ENCODE measurements around the gene OTOP3. TPM values are rescaled to one million over a fixed set of nuclear protein-coding genes. Genes with fewer than 3 reads are reported as not detected.
"Not testable (repeated sequence)": the region's sequence is repeated elsewhere in the genome, so short reads cannot be mapped to it uniquely, and the experiment has no call there.

The OTOP3 gene
- total RNA-seq, 1 donor from 2014 or later = not detected

DNA sequence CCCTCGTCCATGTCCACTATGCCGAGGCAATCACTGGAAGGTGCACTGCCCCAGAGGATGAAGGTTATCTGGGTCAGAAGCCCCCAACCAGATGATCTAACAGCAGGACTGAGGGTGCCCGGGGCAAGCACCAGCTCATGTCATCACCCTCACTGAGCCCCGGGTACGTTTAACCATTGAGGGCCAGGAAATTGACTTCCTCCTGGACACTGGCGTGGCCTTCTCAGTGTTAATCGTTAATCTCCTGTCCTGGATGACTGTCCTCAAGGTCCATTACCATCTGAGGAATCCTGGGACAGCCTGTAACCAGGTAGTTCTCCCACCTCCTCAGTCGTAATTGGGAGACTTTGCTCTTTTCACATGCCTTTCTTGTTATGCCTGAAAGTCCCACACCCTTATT, 24.3 kb upstream of the OTOP3 start:
- DNase-seq; intact Hi-C loops (cut with DNase I): not testable (repeated sequence)

GRCh38 chr17:74916136-74916850, 19.4 kb upstream of the OTOP3 start:
- intact Hi-C loops (cut with DNase I) = no loop called here
- ATAC-seq (ENCODE audit: poor library complexity) (no peak), DNase-seq (no peak)

More for the DNA sequence above, 24.3 kb upstream of the OTOP3 start:
- not testable (repeated sequence) for ATAC-seq (ENCODE audit: poor library complexity)

DNA sequence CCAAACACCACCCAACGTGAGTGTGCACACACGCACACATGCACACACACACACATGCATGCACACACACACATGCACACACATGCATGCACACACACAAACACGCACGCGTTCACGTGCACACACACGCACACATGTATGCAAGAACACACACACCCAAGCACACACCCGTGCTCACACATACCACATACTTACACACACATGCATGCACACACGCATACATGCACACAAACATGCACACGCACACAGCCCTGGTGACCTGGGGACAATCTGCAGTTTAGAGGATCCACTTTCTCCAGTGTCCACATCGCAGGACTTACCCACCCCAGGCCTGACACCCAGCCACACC, 18.9 kb upstream of the OTOP3 start:
- no peak for ATAC-seq (ENCODE audit: poor library complexity)
- intact Hi-C loops (cut with DNase I) = no loop called here
- DNase-seq = no peak

- ATAC-seq (ENCODE audit: poor library complexity) (no peak), DNase-seq (no peak)
- intact Hi-C loops (cut with DNase I) = no loop called here
These were observed 18.3 kb upstream of the OTOP3 start for GRCh38 chr17:74917430-74917829.

DNA sequence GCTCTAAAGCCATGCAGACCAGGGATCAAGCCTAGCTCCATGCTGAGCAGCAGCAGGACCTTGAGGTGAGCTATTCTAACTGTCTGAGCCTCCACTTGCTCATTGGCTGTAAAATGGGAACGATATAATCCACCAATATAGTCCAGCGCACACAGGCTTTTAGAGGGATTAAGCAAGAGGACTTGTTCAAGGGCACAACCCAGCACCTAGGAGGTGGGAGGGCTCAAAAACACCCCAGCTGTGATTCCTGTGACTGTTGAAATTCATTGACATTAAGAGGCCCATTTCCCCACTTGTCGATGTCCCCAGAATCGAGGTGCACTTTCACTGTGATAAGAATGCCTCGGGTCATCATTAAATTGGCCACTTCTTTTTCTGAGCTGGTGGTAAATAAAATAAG, 16.8 kb upstream of the OTOP3 start:
- intact Hi-C loops (cut with DNase I) = no loop called here
- DNase-seq = peak; percentile 8
- no peak for ATAC-seq (ENCODE audit: poor library complexity)

GRCh38 chr17:74919440-74920305, 16.0 kb upstream of the OTOP3 start:
- ATAC-seq (ENCODE audit: poor library complexity) = no peak
- intact Hi-C loops (cut with DNase I) = no loop called here

DNA sequence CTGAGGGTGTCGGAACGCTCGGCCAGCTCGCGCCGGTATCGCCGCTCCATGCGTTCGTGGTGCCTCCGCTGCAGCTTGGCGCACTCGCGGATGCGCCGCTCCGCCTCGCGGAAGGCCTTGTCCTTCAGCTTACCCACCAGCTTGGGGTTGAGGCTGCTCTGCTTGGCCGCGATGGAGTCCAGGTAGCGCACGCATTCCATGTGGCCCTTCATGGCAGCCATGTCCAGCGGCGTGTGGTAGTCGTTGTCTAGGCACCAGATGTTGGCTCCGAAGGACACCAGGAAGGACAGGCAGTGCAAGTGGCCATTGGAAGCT, 15.4 kb upstream of the OTOP3 start:
- DNase-seq = no peak
- no peak for ATAC-seq (ENCODE audit: poor library complexity)
- intact Hi-C loops (cut with DNase I) = no loop called here

More at GRCh38 chr17:74919440-74920305, 16.0 kb upstream of the OTOP3 start:
- peak; percentile 58 for DNase-seq

DNA sequence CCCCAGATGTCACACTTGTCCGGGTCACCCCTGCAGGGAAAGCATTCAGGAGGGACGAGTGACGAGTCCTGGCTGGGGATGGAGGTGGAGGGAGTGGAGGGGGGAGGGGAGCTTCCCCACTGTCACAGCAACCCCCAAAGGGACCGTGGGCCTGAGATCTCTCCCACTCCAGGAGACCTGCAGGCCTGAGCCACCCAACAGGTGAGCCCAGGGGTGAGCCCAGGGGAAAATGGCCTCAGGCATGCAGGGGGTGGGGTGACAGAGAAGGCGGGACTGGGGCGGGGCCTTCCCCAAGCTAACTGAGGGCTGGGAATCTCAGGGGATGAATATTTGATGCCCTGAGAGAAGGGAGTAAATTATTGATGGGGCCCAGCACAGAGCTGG, 15.1 kb upstream of the OTOP3 start:
- ATAC-seq (ENCODE audit: poor library complexity) = no peak

GRCh38 chr17:74921026-74921681, 14.5 kb upstream of the OTOP3 start:
- intact Hi-C loops (cut with DNase I) = no loop called here
- ATAC-seq (ENCODE audit: poor library complexity) = no peak
- no peak for DNase-seq

More for the DNA sequence above, 15.1 kb upstream of the OTOP3 start:
- DNase-seq = no peak
- intact Hi-C loops (cut with DNase I) = no loop called here

- no peak for DNase-seq
- intact Hi-C loops (cut with DNase I) = no loop called here
- ATAC-seq (ENCODE audit: poor library complexity) = no peak
These were observed 13.9 kb upstream of the OTOP3 start for GRCh38 chr17:74921769-74922168.

- no peak for ATAC-seq (ENCODE audit: poor library complexity)
- intact Hi-C loops (cut with DNase I) = no loop called here
- no peak for DNase-seq
These were observed 13.5 kb upstream of the OTOP3 start for GRCh38 chr17:74922172-74922571.

GRCh38 chr17:74922694-74923537, 12.8 kb upstream of the OTOP3 start, which contains the start of gene USH1G:
Gene USH1G, minus strand, starts transcription at chr17:74923255. Its CDS starts 182 bp downstream, at chr17:74923073.
- ATAC-seq (ENCODE audit: poor library complexity) (peak; percentile 7), DNase-seq (no peak)
- intact Hi-C loops (cut with DNase I) = no loop called here

DNA sequence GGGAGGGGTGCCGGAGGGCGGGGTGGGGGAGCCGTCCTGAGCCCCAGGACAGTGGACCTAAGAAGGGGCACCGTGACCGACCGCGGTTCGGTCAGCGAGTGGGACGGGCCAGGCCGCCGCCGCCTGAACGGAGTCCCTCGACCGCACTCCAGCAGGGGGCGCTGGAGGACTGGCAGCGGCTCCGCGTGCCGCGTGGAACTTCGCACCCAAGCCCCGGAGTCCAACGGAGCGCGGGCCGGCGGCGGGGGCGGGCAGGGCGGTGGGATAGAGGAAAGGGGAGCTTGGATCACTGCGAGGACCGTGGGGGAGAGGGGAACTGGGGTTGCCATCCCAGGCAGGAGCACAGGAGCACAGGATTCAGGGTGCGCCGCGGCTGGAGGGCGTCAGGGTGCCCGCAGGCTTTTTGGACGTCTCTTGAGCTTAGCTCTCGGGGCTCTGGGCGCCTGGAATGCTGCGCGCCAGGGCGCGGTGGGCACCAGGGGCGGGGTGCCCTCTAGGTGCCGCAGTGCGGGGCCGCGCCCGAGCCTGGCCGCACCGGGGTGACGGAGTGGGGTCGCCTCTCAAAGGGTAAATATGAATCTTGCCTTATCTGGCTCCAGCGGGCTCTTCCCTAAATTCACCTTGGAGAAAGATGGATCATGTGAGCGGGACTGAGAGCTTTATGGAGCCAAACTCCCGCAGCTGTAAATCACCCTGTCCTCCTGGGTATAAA, 12.0 kb upstream of the OTOP3 start:
- intact Hi-C loops (cut with DNase I) = no loop called here
- DNase-seq = peak; percentile 84
- peak; percentile 79 for ATAC-seq (ENCODE audit: poor library complexity)

GRCh38 chr17:74924250-74924948, 11.3 kb upstream of the OTOP3 start, which contains the start of gene OTOP2:
Gene OTOP2, plus strand, starts transcription at chr17:74924273. Its CDS starts 360 bp downstream, at chr17:74924633.
- DNase-seq (peak; percentile 62), ATAC-seq (ENCODE audit: poor library complexity) (peak; percentile 52)
- intact Hi-C loops (cut with DNase I) = no loop called here

- intact Hi-C loops (cut with DNase I) = no loop called here
- no peak for ATAC-seq (ENCODE audit: poor library complexity)
- no peak for DNase-seq
These were observed 10.5 kb upstream of the OTOP3 start for GRCh38 chr17:74925242-74925641.

GRCh38 chr17:74928786-74929185, 6.9 kb upstream of the OTOP3 start:
- no peak for ATAC-seq (ENCODE audit: poor library complexity)
- intact Hi-C loops (cut with DNase I) = no loop called here
- DNase-seq = no peak

- no peak for DNase-seq
- intact Hi-C loops (cut with DNase I) = no loop called here
- no peak for ATAC-seq (ENCODE audit: poor library complexity)
These were observed 5.1 kb upstream of the OTOP3 start for GRCh38 chr17:74930535-74931036.

All from Right ventricle myocardium superior (tissue), 1 donor.